ENCODE measurements around the gene SPRYD4. TPM values are rescaled to one million over a fixed set of nuclear protein-coding genes. Genes with fewer than 3 reads are reported as not detected.
A peak's percentile ranks its signal among the peaks of the same experiment; 100 is the strongest.

SPRYD4 gene
- total RNA-seq, 1 experiment from 2014 or later: 4.2 TPM

- peak; percentile 79 for TF ChIP-seq USF1 (CRISPR knock-in tag; IDR thresholded peaks at IDR 0.05)
- TF ChIP-seq, protein P1, sequence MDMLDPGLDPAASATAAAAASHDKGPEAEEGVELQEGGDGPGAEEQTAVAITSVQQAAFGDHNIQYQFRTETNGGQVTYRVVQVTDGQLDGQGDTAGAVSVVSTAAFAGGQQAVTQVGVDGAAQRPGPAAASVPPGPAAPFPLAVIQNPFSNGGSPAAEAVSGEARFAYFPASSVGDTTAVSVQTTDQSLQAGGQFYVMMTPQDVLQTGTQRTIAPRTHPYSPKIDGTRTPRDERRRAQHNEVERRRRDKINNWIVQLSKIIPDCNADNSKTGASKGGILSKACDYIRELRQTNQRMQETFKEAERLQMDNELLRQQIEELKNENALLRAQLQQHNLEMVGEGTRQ (CRISPR knock-in tag; IDR thresholded peaks at IDR 0.05): no peak
- TF ChIP-seq ZNF423 (CRISPR knock-in tag; IDR thresholded peaks at IDR 0.05): no peak
- TF ChIP-seq SOX15 (CRISPR knock-in tag; IDR thresholded peaks at IDR 0.05): no peak
- peak; percentile 99 for TF ChIP-seq ETV6 (CRISPR knock-in tag; IDR thresholded peaks at IDR 0.05)
- TF ChIP-seq MAX (CRISPR knock-in tag; IDR thresholded peaks at IDR 0.05): peak; percentile 99
- TF ChIP-seq ARID4B (CRISPR knock-in tag; IDR thresholded peaks at IDR 0.05; ENCODE audit: borderline replicate concordance): peak; percentile 97
- TF ChIP-seq ZNF263 (CRISPR knock-in tag; IDR thresholded peaks at IDR 0.05; ENCODE audit: low read depth): peak; percentile 80
- TF ChIP-seq AR (CRISPR knock-in tag; IDR thresholded peaks at IDR 0.05): no peak
- 0 out of 2 replicates have a peak, but pooled peaks have one; percentile 83 for TF ChIP-seq ELF4 (CRISPR knock-in tag; IDR thresholded peaks at IDR 0.05; ENCODE audit: low read depth)
Observed at GRCh38 chr12:56488041-56488955, 19.9 kb downstream of the SPRYD4 start, which contains the start of gene GLS2 (continued).

GRCh38 chr12:56490360-56490759 is 22.0 kb downstream of the SPRYD4 start:
- peaks cover 16% of the 10 kb centered on the region for H3K4me1 Mint-ChIP-seq
- ATAC-seq (no peak), DNase-seq (ENCODE audit: low spot score) (no peak)
- ChIA-PET POLR2A (no interaction called here), CTCF (interaction anchor here (1.0 kb wide), 1 partner anchor 174 kb away, joined by 3 read pairs; the partner anchor contains the start of gene CNPY2)
- no peak overlapping the region for H3K4me3 Mint-ChIP-seq
- peaks cover 16% of the 10 kb centered on the region for H3K9me3 Mint-ChIP-seq
- H3K27me3 Mint-ChIP-seq (ENCODE audit: low read depth): peaks cover 68% of the 10 kb centered on the region
- H3K36me3 Mint-ChIP-seq: peaks cover 5% of the 10 kb centered on the region
- H3K27ac Mint-ChIP-seq: no peak overlapping the region
- TF ChIP-seq JUN (CRISPR knock-in tag; IDR thresholded peaks at IDR 0.05): no peak
- TF ChIP-seq GABPB1 (CRISPR knock-in tag; IDR thresholded peaks at IDR 0.05): no peak
- no peak for TF ChIP-seq AR (CRISPR knock-in tag; IDR thresholded peaks at IDR 0.05)
- TF ChIP-seq JAZF1 (CRISPR knock-in tag; IDR thresholded peaks at IDR 0.05): no peak
- TF ChIP-seq TP53 (CRISPR knock-in tag; IDR thresholded peaks at IDR 0.05): no peak
- TF ChIP-seq MYBL2 (CRISPR knock-in tag; IDR thresholded peaks at IDR 0.05): no peak
- no peak for TF ChIP-seq HMGA2 (CRISPR knock-in tag; IDR thresholded peaks at IDR 0.05)
- TF ChIP-seq GRHL2 (CRISPR knock-in tag; IDR thresholded peaks at IDR 0.05; ENCODE audit: insufficient replicate concordance, severe bottlenecking): no peak
- TF ChIP-seq ZNF138 (CRISPR knock-in tag; conservative IDR thresholded peaks at IDR 0.05): no peak
- no peak for TF ChIP-seq USF1 (CRISPR knock-in tag; IDR thresholded peaks at IDR 0.05)
- TF ChIP-seq, protein P2, sequence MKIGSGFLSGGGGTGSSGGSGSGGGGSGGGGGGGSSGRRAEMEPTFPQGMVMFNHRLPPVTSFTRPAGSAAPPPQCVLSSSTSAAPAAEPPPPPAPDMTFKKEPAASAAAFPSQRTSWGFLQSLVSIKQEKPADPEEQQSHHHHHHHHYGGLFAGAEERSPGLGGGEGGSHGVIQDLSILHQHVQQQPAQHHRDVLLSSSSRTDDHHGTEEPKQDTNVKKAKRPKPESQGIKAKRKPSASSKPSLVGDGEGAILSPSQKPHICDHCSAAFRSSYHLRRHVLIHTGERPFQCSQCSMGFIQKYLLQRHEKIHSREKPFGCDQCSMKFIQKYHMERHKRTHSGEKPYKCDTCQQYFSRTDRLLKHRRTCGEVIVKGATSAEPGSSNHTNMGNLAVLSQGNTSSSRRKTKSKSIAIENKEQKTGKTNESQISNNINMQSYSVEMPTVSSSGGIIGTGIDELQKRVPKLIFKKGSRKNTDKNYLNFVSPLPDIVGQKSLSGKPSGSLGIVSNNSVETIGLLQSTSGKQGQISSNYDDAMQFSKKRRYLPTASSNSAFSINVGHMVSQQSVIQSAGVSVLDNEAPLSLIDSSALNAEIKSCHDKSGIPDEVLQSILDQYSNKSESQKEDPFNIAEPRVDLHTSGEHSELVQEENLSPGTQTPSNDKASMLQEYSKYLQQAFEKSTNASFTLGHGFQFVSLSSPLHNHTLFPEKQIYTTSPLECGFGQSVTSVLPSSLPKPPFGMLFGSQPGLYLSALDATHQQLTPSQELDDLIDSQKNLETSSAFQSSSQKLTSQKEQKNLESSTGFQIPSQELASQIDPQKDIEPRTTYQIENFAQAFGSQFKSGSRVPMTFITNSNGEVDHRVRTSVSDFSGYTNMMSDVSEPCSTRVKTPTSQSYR (CRISPR knock-in tag; IDR thresholded peaks at IDR 0.05): no peak
